HG02852 (cell line): ENCODE measurements around the gene NRTN.

ENCODE experiments used
- ATAC-seq: cut with Tn5 transposase; IDR thresholded peaks from one replicate; pipeline ENCODE4 v1.9.1; 2021; ENCODE audit warnings: mild to moderate bottlenecking, moderate library complexity; ENCODE audit not compliant: unreplicated experiment

The NRTN gene

DNA sequence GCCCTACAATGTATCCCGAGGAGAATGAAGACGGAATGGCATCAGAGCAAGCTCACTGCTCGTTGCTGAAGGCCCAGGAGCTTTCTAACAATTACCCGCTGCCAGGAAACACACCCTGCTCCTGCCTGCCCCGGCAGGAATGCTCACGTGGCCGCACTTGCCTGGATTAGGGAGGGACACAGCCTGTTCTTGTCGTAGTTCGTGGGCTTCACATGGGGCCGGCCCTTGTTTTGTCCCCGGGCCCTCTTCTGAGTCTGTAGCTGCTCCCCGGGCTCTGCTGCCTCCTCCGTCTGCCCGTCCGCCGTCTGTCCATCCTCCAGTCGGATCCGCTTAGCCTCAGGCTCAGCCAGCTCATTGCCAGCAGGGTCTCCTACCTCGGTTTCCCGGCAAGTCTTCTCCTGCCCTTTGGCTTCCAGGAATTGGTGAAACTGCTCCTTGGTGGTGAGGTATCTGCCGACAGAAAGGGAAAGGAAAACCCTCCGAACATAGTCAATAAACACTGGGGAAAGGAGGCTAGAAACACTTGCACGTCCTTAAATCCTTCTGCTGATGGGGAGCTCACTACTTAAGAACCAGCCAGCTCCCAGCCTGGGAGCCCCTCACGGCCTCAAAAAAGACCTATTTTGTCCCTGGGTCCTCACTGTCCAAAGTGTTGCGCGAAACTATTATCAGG is 14.8 kb upstream of the NRTN start:
- ATAC-seq = no peak

DNA sequence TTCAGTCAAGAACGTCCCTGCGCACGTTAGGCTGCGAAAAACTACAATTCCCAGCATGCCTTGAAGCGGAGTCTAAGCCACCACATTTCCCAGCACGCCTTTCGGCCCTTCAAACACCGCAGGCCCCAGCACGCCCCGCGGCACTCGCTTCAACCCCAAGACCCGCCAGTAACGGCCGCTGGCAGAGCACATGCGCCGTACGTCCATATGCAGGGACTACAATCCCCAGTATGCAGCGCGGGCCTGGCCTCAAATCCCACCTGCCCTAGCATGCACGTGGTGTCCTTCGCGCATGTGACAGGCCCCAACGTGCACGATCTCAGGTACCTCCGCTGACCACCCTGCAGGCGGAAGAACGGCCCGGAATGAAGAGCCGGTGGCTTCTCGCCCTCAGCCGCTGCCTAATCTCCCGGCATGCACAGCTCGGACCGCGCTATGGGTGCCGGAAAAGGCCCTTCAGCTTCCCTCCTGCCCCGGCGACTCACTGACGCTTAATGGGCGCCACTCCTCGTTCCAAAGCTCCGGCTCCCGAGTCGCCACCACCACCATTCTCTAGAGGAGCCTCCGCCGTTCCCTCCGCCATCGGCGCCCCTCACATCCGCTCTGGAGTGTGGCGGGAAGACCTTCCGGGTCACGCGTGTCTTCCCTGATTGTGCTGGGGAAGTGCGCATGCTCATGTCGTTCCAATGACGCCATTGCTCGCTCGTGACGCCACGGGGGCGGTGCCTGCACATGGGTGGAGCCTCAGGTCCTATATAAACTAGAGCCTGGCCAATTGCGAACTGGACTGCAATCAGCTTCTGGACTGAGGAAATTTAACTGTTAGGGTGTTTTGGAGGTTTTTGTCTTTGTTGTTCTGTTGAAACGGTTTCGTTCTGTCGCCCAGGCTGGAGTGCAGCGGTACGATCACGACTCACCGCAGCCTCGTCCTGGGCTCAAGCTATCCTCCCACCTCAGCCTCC is 14.0 kb upstream of the NRTN start, which contains the start of gene DUS3L:
Gene DUS3L (minus strand): TSS at position 605 of the 962 bp plus-strand sequence. CDS start 22 bp downstream, at position 583.
- peak; percentile 90 for ATAC-seq

DNA sequence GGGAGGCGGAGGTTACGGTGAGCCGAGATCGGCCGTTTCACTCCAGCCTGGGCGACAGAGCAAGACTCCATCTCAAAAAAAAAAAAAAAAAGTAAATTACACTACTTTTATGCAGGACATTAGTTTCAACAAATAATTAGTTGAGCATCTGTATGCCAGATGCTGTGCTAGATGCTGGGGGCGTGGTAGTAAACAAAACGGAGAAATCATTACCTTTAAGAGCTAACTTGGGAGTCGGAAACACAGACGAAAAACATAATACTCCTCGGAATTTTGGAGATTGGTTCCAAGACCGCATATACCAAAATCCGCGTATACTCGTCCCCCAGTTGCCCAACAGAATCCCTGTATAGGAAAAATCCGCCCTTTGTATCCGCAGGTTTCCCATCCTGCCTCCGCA is 12.6 kb upstream of the NRTN start:
- ATAC-seq = no peak

DNA sequence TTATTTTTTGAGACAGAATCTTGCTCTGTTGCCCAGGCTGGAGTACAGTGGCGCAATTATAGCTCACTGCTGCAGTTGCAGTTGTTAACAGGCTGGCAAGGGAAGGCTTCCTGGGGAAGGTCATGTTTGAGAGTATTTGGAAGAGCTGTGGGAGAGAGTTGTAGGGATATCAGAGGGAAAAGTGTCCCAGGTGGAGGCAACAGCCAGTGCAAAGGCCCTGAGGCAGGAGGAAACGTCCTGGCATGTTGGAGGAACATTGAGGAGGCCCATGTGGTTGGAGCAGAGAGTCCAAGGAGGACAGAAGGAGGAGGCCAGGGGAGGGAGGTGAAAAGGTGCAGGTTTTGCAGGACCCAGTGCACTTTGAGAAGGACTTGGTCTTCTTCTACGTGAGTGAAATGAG is 11.7 kb upstream of the NRTN start:
- no peak for ATAC-seq

DNA sequence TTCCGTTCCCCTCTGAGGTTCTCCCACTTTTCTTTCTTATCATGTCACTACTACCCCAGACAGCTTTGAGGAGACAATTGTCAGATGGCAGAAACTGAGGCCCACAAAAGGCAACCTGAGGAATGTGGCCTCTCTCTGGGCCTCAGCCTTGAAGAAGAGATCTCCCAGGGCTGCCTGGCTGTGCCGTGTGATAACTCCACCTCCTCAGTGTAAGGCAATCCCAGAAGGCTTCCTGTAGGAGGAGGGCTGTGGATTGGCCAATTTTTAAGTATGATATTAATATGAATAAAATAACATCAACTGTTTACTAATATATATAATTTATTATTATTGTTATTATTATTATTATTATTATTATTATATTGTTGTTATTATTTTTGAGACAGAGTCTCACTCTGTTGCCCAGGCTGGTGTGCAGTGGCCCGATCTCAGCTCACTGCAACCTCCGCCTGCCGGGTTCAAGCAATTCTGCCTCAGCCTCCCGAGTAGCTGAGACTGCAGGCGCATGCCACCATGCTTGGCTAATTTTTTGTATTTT is 9.4 kb upstream of the NRTN start:
- no peak for ATAC-seq

DNA sequence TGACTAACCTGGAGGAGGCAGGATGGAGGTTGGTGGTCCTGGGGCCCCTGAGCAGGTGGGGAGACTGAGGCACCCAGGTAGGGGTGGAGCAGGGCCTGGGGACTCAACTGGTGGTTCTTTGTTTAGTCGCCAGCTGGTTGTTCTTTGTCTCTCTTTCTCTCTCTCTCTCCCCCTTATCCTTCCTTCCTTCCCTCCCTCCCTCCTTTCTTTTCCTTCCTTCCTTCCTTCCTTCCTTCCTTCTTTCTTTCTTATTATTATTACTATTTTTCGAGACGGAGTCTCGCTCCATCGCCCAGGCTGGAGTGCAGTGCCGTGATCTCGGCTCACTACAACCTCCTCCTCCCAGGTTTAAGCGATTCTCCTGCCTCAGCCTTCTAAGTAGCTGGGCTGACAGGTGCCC is 6.6 kb upstream of the NRTN start:
- ATAC-seq = no peak

DNA sequence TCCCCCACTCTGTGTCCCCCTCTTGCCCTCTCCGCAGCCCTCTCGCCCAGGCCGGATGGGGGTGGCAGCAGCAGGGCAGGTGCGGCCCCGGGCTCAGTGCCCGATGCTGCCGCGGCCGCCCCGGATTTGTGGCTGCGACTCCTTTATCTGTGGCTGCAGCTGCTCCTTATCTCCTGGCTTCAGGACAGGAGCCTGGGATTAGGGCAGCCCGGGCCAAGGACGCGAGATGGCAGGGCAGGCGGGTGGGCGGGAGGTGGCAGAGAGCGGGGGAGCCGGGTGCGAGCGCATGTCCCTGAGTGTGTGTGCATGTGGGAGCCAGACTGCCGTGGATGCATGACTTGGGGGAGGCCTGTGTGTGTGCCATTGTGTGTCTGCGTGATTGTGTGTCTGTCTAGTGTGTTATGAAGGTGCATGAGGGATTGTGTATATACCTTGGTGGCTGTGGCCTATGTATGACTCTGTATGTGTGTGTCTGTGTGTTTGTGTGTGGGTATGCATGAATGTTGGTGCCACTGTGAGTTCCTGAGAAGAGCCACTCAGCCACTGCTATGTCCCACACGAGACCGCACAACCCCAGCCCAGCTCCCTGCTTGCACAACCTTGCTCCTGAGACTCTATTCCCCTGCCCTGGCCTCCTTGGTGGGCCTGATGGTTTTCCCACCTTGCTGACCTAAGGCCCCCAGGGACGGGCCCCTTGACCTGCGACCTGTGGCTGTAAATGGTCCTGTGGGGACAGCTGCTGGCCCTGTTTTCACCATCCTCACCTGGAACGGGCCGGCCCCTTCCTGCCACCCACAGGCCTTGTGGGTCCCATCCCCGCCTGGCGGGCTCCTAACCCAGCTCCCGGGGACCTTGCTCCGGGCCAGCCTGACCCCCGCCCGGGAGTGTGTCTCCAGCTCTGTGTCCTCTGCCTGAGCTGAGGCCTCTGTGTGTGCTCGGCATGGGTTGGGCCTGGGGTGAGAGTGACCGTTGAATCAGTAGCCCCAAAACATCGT is 5.3 kb upstream of the NRTN start:
- ATAC-seq = no peak

DNA sequence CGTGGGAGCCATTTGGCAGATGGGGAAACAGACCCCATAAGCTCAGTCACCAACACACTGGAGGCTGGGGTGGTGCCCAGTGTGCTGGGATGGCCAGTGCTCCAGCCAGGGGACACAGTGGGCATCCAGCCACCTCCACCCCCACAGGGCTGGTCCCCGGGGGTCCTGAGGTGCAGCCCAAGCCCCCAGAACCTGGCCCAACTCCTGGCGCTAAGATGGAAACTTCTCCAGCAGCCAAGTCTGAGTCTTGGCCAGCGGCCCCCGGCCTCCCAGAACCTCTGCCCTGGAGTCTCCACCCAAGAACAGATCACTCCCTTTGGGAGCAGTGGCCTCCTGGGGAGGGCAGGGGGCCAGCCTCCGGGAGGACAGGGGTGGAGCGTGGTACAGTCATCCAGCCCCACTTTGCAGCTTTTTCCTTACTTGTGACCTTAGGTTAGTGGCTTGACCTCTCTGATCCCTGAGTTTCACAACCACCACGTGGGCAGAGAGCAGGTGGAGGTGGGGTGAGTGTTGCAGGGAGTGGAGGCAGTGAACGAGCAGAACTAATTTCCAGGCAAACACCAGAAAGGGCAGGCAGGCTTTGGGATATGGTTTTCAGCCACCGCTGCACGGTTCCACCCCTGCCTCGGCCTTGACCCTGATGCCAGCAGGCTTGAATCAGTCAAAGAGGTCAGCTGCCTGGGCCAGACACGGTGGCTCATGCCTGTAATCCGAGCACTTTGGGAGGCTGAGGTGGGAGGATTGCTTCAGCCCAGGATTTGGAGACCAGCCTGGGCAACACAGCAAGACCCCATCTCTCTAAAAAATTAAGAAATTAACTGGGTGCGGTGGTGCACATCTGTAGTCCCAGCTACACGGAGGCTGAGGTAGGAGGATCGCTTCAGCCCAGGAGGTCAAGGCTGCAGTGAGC is 4.3 kb upstream of the NRTN start:
- ATAC-seq = no peak

DNA sequence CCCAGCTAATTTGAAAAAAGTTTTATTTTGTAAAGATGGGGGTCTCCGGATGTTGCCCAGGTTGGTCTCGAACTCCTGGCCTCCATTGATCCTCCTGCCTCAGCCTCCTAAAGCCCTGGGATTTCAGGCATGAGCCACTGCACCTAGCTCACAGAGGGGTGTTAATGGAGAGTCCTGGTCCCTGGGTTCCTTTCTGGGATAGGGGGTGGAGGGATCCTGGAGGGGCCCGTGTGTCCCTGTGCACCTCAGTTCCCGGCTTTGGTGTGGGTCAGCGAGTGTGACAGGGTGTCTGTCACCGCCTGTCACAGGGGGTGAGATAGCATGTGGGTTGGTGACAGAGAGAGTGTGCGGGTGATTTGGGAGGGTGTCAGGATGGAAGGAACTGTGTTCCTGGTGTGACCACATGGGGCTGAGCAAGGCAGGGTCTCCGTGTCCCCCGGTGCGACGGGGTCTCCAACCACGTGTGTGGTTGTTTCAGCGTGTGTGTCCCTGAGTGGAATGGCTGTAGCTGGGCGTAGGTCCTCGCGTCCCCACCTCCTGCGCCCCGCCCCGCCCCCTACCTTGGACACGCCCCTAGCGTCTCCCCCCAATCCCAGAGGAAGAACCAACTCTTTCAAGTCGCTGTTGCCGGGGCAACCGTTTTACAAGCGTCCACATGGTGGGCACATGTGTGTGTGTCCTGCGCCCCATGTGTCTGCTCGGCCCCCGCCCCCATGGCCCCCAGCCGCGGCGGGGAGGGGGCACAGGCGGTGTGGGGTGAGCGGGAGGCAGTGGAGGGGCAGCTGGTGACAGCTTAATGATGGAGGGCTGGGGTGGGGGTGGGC is 2.9 kb upstream of the NRTN start:
- ATAC-seq = no peak

DNA sequence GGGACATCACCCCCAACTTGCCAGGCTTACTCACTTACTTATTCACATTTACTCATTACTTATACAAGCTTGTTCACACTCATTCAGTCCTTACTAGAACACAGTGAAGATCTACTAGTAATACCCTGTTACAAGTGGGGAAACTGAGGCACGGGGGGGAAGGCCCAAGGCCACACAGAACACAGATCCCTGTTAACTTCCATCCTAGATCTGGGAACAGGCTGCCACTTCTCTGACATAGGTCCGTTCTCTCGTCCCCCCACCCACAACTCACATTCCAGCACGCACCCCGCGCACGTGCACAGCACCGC is 1.5 kb upstream of the NRTN start:
- no peak for ATAC-seq

DNA sequence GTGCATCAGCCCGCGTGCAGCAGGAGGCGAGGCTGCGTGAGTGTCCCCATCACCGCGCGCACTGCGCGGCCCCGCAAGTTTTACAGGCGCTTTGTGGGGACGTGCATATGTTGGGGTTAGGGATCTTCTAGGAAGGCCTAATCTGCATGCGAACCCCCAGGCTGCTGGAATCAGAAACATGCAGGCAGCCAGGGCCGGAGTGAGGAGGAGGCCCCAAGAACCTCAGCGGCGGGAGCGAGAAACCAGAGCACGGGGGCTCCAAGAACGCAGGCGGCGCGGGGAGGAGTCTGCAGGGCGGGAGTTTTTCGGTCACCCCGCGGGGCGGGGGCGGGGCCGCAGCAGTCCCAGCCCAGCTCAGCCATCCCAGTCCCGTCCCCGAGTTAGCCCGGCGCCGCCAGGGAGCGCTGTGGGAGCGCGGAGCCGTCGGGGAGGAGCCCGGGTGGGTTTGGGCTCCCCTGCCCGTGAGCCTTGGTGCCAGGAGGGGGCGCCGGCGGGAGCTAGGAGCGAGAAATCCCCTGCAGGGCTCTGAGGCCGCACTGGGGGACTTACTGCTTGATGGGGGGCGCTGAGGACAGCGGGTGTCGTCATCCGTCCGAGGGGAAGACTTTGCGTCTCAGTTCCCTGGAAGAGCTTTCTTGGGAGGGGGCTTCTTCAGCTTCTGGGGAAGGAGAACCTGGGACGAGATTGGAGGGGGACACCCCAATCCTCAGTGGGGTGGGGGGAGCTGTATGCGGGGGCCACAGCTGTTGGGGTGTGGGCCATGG is 933 bp upstream of the NRTN start:
- peak; percentile 62 for ATAC-seq

DNA sequence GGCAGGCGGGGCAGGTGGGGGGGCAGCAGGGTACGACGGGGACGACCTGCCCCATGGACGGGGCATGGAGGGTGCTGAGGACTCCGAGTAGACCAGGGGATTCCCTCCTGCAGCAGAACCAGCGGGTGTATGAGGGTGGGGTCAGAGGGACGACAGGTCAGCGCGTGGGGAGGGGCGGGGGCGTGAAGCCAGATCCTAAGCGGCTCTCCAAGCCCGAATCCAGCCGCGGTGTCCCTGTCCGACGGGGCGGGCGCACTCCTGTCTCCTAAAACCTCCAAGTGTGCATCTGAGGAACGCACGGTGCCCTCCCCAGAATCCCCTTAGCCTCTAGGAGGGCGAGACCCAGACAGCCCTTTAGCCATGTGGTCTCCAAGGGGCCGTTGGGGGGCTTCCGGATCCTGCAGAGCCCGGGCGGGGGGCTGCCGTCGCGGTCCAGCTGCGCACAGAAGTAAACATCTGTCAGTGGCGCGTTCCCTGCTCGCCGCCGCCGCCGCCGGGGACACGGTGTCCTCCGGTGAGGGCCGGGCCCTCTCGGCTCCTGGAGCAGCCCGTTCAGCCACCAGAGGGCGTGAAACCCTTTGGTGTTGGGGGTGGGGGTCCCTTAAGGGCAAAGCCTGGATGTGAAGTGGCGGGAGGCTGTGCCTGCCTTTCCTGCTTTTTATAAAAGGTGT is 730 bp downstream of the NRTN start:
- no peak for ATAC-seq

DNA sequence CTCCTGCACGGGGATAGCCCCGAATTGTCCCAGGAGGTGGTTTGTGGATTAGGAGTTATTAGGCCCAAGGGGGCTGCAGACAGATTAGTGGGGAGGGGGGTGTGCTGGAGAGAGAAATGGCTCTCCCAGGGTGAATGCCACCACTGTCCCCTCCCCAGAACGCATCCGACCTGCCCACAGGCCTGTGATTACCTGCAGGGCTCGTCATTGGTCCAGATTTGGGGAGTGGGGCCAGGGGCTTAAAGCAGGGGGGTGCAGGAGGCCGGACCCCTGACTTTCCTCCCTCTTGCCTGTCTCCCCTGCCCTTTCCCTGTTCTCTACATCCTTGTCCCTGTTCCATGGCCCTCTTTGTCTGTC is 1.2 kb downstream of the NRTN start:
- ATAC-seq = no peak

DNA sequence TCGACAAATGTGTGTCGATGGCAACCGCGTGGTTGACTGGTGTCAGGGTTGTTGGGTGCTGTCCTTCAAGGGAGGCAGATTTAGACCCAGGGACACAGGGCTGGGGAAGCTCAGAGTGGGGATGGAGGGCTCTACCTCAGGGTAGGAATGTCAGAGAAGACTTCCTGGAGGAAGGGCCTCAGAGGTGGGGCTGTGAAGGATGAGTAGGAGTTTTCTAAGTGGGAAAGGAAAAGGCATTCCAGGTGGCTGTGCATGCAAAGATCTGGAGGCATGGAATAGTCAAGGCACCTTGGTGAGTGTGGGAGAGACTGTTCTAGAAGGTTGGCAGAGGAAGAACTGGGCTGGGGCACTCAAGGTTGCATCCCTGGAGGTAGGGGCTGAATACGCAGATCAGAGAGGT is 2.0 kb downstream of the NRTN start:
- ATAC-seq = no peak

DNA sequence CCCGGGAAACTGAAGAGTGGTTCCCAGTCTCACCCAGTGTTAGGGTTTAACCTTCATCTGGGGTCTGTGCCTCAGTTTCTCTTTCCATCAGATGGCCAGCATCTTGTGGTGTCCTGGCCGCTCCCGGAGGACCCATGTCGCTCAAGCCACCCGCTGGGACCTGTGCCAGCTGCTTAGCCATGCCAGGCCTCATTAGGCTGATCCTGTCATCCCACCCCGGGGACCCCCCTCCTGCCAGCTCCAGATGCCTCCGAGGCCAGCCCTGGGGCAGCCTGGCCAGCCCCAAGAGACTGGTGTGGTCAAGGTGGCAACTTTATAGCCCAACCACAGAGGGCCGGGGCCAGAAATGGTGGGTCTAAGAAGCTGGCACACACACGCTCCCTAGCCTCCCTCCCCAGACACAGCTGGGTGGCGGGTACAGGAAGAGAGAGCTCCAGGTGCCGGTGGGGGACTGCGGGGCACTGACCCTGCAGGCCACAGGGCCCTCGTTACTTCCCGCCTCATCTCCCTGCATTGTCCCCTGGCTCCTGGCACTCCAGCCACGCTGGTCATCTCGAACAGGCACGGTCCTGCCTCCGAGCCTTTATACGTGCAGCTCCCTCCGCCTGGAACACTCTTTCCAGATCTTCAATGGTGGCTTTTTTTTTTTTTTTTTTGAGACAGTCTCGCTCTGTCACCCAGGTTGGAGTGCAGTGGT is 3.4 kb downstream of the NRTN start:
- no peak for ATAC-seq

DNA sequence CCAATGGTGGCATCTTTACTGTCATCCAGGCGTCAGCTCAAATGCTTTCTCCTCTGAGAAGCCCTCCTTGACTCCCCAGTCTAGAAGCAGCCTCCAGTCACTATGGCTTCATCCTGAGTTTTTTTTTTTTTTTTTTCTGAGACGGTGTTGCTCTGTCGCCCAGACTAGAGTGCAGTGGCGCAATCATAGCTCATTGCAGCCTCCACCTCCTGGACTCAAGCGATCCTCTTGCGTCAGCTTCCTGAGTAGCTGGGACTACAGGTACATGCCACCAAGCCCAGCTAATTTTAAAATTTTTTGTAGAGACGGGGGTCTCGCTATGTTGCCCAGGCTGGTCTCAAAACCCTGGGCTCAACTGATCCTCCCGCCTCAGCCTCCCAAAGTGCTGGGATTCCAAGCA is 4.2 kb downstream of the NRTN start:
- ATAC-seq = no peak

DNA sequence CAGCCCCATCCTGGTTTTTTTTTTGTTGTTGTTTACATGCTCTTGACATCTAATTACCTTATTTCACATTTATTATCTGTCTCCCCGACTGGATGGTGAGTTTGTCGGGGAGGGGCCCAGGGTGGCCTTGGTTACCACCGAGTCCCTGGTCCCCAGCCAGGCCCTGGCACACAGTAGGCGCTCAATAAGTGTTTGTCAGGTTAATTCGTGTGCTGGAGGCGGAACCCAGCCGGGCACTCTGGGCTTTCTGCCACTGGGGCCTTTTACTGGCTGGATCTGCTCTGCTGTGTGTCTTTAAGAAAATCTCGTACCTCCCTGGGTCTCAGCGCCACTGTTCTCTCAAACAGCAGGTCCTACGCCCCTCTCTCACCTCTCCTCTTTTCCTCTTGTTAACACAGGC is 4.6 kb downstream of the NRTN start:
- ATAC-seq = no peak
